ENCODE data around the gene ING3. TPM values are rescaled to one million over a fixed set of nuclear protein-coding genes. Genes with fewer than 3 reads are reported as not detected.

The ING3 gene
- total and polyA plus RNA-seq, 9 donors: 10.1 to 19.5 (median 17.0) TPM

GRCh38 chr7:120984406-120984805, 33.8 kb downstream of the ING3 start:
- Histone ChIP-seq H3K27ac (no peak overlapping the region), H3K4me3 (no peak overlapping the region), H3K4me1 (ENCODE audit: insufficient read depth) (no peaks in the 10 kb centered on the region), H3K9me3 (no peaks in the 10 kb centered on the region), H3K36me3 (no peaks in the 10 kb centered on the region), H3K27me3 (no peaks in the 10 kb centered on the region)
- TF ChIP-seq EP300 (IDR thresholded peaks at IDR 0.05) (no peak), POLR2A (IDR thresholded peaks at IDR 0.05) (no peak)
- TF ChIP-seq, protein P1, sequence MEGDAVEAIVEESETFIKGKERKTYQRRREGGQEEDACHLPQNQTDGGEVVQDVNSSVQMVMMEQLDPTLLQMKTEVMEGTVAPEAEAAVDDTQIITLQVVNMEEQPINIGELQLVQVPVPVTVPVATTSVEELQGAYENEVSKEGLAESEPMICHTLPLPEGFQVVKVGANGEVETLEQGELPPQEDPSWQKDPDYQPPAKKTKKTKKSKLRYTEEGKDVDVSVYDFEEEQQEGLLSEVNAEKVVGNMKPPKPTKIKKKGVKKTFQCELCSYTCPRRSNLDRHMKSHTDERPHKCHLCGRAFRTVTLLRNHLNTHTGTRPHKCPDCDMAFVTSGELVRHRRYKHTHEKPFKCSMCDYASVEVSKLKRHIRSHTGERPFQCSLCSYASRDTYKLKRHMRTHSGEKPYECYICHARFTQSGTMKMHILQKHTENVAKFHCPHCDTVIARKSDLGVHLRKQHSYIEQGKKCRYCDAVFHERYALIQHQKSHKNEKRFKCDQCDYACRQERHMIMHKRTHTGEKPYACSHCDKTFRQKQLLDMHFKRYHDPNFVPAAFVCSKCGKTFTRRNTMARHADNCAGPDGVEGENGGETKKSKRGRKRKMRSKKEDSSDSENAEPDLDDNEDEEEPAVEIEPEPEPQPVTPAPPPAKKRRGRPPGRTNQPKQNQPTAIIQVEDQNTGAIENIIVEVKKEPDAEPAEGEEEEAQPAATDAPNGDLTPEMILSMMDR (IDR thresholded peaks at IDR 0.05): no peak
- DNase-seq: no peak
- intact Hi-C loops (cut with DNase I): no loop called here
- 94 to 98% (median 97%) methylated on average over 3 of the region's 3 CpGs for WGBS, 3 donors

- no peaks in the 10 kb centered on the region for H3K36me3 ChIP-seq
- WGBS, 3 donors: 27 to 50% (median 38%) methylated on average over 2 of the region's 2 CpGs
- no peak overlapping the region for H3K27ac ChIP-seq
- no peak overlapping the region for H3K4me3 ChIP-seq
- no peaks in the 10 kb centered on the region for H3K4me1 ChIP-seq (ENCODE audit: insufficient read depth)
- no peak for TF ChIP-seq EP300 (IDR thresholded peaks at IDR 0.05)
- TF ChIP-seq POLR2A (IDR thresholded peaks at IDR 0.05): no peak
- TF ChIP-seq, protein P1 (IDR thresholded peaks at IDR 0.05): no peak
- intact Hi-C loops (cut with DNase I): loop anchor here in 3 of 4 donors (5.0 kb wide), 3 partner anchors 92 to 117 kb away; no protein-coding TSS in a partner anchor
- no peaks in the 10 kb centered on the region for H3K9me3 ChIP-seq
- no peak for DNase-seq
- no peaks in the 10 kb centered on the region for H3K27me3 ChIP-seq
These were observed 34.7 kb downstream of the ING3 start for GRCh38 chr7:120985130-120985758.

GRCh38 chr7:120985839-120986238, 35.3 kb downstream of the ING3 start:
- intact Hi-C loops (cut with DNase I): loop anchor here in 3 of 4 donors (5.0 kb wide), 3 partner anchors 91 to 116 kb away; no protein-coding TSS in a partner anchor
- no peak for DNase-seq
- H3K4me3 ChIP-seq: no peak overlapping the region
- no peaks in the 10 kb centered on the region for H3K4me1 ChIP-seq (ENCODE audit: insufficient read depth)
- no peaks in the 10 kb centered on the region for H3K27me3 ChIP-seq
- no peak overlapping the region for H3K27ac ChIP-seq
- TF ChIP-seq POLR2A (IDR thresholded peaks at IDR 0.05) (no peak), EP300 (IDR thresholded peaks at IDR 0.05) (no peak)
- TF ChIP-seq, protein P1 (IDR thresholded peaks at IDR 0.05): no peak
- 90 to 91% (median 91%) methylated on average over 2 of the region's 2 CpGs for WGBS, 3 donors
- H3K36me3 ChIP-seq: no peaks in the 10 kb centered on the region
- no peaks in the 10 kb centered on the region for H3K9me3 ChIP-seq

DNA sequence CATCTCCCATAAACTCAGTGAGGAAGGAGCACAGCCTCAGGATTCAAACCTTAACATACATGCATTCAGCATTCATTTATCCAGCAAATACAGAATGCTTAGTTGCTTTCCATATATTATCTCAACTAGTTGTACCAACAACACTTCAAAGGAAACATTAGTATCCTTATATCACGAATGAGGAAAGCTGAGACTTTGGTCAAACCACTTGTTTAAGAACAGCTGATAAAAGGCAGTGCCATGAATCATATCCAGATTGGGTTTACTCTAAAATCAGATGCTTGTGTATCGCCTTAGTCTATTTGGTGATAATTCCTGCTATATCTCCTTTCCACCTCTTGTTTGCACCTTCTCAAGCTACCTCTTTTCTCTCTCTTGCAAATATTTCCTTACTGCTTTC, 36.1 kb downstream of the ING3 start:
- Histone ChIP-seq H3K4me3 (no peak overlapping the region), H3K9me3 (no peaks in the 10 kb centered on the region), H3K4me1 (ENCODE audit: insufficient read depth) (no peaks in the 10 kb centered on the region), H3K27ac (no peak overlapping the region), H3K36me3 (no peaks in the 10 kb centered on the region), H3K27me3 (no peaks in the 10 kb centered on the region)
- DNase-seq: no peak
- TF ChIP-seq, protein P1 (IDR thresholded peaks at IDR 0.05): no peak
- TF ChIP-seq POLR2A (IDR thresholded peaks at IDR 0.05): no peak
- TF ChIP-seq EP300 (IDR thresholded peaks at IDR 0.05): no peak
- intact Hi-C loops (cut with DNase I): loop anchor here in 3 of 4 donors (5.0 kb wide), 3 partner anchors 91 to 116 kb away; no protein-coding TSS in a partner anchor
- 85% methylated on average over 2 of the region's 2 CpGs for WGBS, 3 donors

Measured in ovary (tissue), 9 donors.